GM12878 (cell line): ENCODE data around the gene TBXAS1. TPM values are rescaled to one million over a fixed set of nuclear protein-coding genes. Genes with fewer than 3 reads are reported as not detected.

Source experiments
- ATAC-seq: fragments of 200-7000 bp; cut with Tn5 transposase; 3 replicates; pipeline ENCODE4 v1.9.1; 2020; ENCODE audit warnings: mild to moderate bottlenecking, moderate library complexity
- BruUV-seq: library from RNA; stranded (reverse); fragments of 400-500 nt; replicated peaks from 2 replicates; lab custom pipeline; 2021; lab: Mats Ljungman, UMichigan
- CTCF ChIA-PET: fragments of 300-600 bp; sonication (Branson Sonifier 250); formaldehyde crosslinking; extraction: SDS; loops from one replicate; lab custom pipeline; 2021; ENCODE audit warnings: inconsistent platforms; lab: Yijun Ruan, JAX
- POLR2A ChIA-PET: fragments of 350-600 bp; formaldehyde crosslinking; extraction: SDS; loops from one replicate; lab custom pipeline; 2021; ENCODE audit warnings: inconsistent platforms; lab: Charles Lee
- RAD21 ChIA-PET: fragments of 300-600 bp; sonication (Branson Sonifier 250); formaldehyde crosslinking; loops from one replicate; lab custom pipeline; 2023; ENCODE audit warnings: antibody characterized with exemption; ENCODE audit not compliant: unreplicated experiment; lab: Charles Lee
- SMC1A ChIA-PET: fragments of 300-600 bp; sonication (Branson Sonifier 250); formaldehyde crosslinking; loops from one replicate; lab custom pipeline; 2023; ENCODE audit not compliant: unreplicated experiment, uncharacterized antibody; lab: Charles Lee
- DNase-seq: peaks from one replicate; pipeline ENCODE4 v3.0.0-alpha.2; 2011; ENCODE audit warnings: low read depth, low spot score
- FAIRE-seq: peaks from 3 replicates; lab custom pipeline; 2011; peaks lifted over from hg19 to GRCh38; lab: Jason Lieb, UNC
- H2AFZ ChIP-seq: 2 replicates; pipeline ENCODE4 v1.6.0; 2011; ENCODE audit warnings: low read depth, low read length, control low read depth; ENCODE audit not compliant: control insufficient read depth
- H3K27ac ChIP-seq: 2 replicates; pipeline ENCODE4 v1.5.1; 2011; ENCODE audit warnings: control low read depth; ENCODE audit not compliant: control insufficient read depth, insufficient read depth
- H3K27me3 ChIP-seq, 2 experiments: replicated peaks in 1 of 2; 2 replicates each; pipeline versions ENCODE4 v1.6.0 to v1.6.1; 2011; ENCODE audit warnings: low read length in 1 of 2; ENCODE audit not compliant: control insufficient read depth in 2 of 2, insufficient read depth in 2 of 2
- H3K36me3 ChIP-seq, 2 experiments: 2 replicates each; pipeline ENCODE4 v1.5.1; 2011; ENCODE audit warnings: low read length in 1 of 2; ENCODE audit not compliant: control insufficient read depth in 2 of 2, insufficient read depth in 2 of 2
- H3K4me1 ChIP-seq: 2 replicates; pipeline ENCODE4 v1.6.1; 2011; ENCODE audit warnings: mild to moderate bottlenecking, low read length, moderate library complexity, mixed read lengths; ENCODE audit not compliant: control insufficient read depth, insufficient read depth
- H3K4me2 ChIP-seq: 2 replicates; pipeline ENCODE4 v1.6.0; 2011; ENCODE audit warnings: control low read depth; ENCODE audit not compliant: control insufficient read depth, insufficient read depth
- H3K4me3 ChIP-seq: fragments of 200-600 bp; sonication (generic); 2 replicates; pipeline ENCODE4 v1.5.1; 2016
- H3K79me2 ChIP-seq: 2 replicates; pipeline ENCODE4 v1.6.0; 2011; ENCODE audit warnings: low read length; ENCODE audit not compliant: control insufficient read depth, insufficient read depth
- H3K9ac ChIP-seq: 2 replicates; pipeline ENCODE4 v1.8.0; 2011; ENCODE audit warnings: low read length, control low read depth, mixed read lengths; ENCODE audit not compliant: control insufficient read depth, insufficient read depth
- H3K9me3 ChIP-seq: replicated peaks from 3 replicates; pipeline ENCODE4 v1.5.1; 2011; ENCODE audit warnings: mild to moderate bottlenecking, low read length; ENCODE audit not compliant: control insufficient read depth, insufficient read depth
- H4K20me1 ChIP-seq: 2 replicates; pipeline ENCODE4 v1.6.0; 2011; ENCODE audit not compliant: control insufficient read depth, insufficient read depth
- EGR1 ChIP-seq, 2 experiments: IDR thresholded peaks; 1 replicate in 1 of 2; 2 replicates in 1 of 2; pipeline ENCODE4 v1.6.1; 2011 to 2012; ENCODE audit warnings: low read depth in 2 of 2, low read length in 2 of 2, borderline replicate concordance in 1 of 2, mild to moderate bottlenecking in 1 of 2, moderate library complexity in 1 of 2
- ESRRA ChIP-seq: IDR thresholded peaks from 2 replicates; pipeline ENCODE4 v1.6.1; 2012; ENCODE audit warnings: mild to moderate bottlenecking, low read length, improper control_type of control experiment
- PKNOX1 ChIP-seq: fragments of 450-650 bp; IDR thresholded peaks from 2 replicates; pipeline ENCODE4 v1.6.1; 2016; ENCODE audit warnings: mild to moderate bottlenecking
- RBBP5 ChIP-seq: fragments of 200-600 bp; sonication (generic); conservative IDR thresholded peaks from 2 replicates; pipeline ENCODE4 v1.6.1; 2016
- TCF12 ChIP-seq: IDR thresholded peaks from 2 replicates; pipeline ENCODE4 v1.6.1; 2011; ENCODE audit warnings: low read depth, mild to moderate bottlenecking, low read length
- WGBS: methylation state at CpG from one replicate; pipeline ENCODE4 v1.1.6; 2016; ENCODE audit warnings: low lambda C conversion rate; ENCODE audit not compliant: insufficient replicate concordance, insufficient coverage; ENCODE audit errors: missing lambda C conversion rate; 5-methylcytosine and 5-hydroxymethylcytosine counted together
- in situ Hi-C: fragments of 300-500 bp; cut with MboI; formaldehyde crosslinking; loops from 9 replicates; pipeline ENCODE4 v1.14.3; 2018; ENCODE audit warnings: mixed read lengths
- intact Hi-C: fragments of 100-400 bp; cut with micrococcal nuclease; formaldehyde crosslinking; loops from one replicate; pipeline ENCODE4 v1.14.2; 2022; ENCODE audit not compliant: unreplicated experiment
- polyA plus RNA-seq, 11 experiments: library from polyadenylated mRNA; depleted of rRNA in 4 of 11; unstranded in 6 of 11; stranded (reverse) in 5 of 11; fragments of >200 nt; fragmentation: Nextera tagmentation in 4 of 11; fragmentation: Illumina TruSeq in 1 of 11; extraction: Ambion mirVana in 4 of 11; extraction: Trizol in 1 of 11; gene quantifications; 1 replicate in 1 of 11; 2 replicates in 10 of 11; pipeline versions ENCODE4 v1.2.1 to v1.2.3, GENCODE V29; 2011 to 2016; ENCODE audit warnings: inconsistent platforms in 2 of 11, missing spikeins in 2 of 11, low read depth in 1 of 11
- total RNA-seq, 4 experiments: library from RNA; depleted of rRNA in 3 of 4; stranded (reverse); fragments of >200 nt in 3 of 4; fragmentation: Illumina TruSeq in 1 of 4; extraction: Trizol in 1 of 4; gene quantifications; 2 replicates each; pipeline versions ENCODE4 v1.2.1 to v1.2.3, GENCODE V29; 2013 to 2021
- TF ChIP-seq, protein P1 (sequence below): fragments of 150-350 bp; IDR thresholded peaks from 2 replicates; pipeline ENCODE4 v1.6.1; 2016; ENCODE audit warnings: low read depth, low read length

Gene TBXAS1
- total and polyA plus RNA-seq, 10 of the 15 experiments (the other 5 are each of a cell fraction or from before 2014, with no cell fraction given), result 1.5 to 32.7 (median 16.3) TPM

DNA sequence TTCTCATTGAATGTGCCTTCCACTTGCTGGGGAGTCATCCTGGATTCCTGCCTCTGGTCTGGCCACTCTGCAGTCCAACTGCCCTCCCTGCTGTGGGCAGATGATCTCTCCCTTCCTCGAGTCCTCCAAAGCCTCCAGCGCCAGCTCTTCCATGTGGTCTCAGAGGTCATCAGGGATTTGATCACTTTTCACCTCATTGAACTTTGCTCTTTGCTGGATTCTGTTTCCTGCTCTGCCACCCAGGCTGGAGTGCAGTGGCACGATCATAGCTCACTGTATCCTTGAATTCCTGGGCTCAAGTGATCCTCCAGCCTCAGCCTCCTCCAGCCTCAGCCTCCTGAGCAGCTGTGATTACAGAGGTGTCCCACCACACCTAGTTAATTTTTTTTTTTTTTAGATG is 22.1 kb upstream of the TBXAS1 start (continued):
- TF ChIP-seq, protein P1, sequence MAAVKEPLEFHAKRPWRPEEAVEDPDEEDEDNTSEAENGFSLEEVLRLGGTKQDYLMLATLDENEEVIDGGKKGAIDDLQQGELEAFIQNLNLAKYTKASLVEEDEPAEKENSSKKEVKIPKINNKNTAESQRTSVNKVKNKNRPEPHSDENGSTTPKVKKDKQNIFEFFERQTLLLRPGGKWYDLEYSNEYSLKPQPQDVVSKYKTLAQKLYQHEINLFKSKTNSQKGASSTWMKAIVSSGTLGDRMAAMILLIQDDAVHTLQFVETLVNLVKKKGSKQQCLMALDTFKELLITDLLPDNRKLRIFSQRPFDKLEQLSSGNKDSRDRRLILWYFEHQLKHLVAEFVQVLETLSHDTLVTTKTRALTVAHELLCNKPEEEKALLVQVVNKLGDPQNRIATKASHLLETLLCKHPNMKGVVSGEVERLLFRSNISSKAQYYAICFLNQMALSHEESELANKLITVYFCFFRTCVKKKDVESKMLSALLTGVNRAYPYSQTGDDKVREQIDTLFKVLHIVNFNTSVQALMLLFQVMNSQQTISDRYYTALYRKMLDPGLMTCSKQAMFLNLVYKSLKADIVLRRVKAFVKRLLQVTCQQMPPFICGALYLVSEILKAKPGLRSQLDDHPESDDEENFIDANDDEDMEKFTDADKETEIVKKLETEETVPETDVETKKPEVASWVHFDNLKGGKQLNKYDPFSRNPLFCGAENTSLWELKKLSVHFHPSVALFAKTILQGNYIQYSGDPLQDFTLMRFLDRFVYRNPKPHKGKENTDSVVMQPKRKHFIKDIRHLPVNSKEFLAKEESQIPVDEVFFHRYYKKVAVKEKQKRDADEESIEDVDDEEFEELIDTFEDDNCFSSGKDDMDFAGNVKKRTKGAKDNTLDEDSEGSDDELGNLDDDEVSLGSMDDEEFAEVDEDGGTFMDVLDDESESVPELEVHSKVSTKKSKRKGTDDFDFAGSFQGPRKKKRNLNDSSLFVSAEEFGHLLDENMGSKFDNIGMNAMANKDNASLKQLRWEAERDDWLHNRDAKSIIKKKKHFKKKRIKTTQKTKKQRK, result no peak
- no peak for TF ChIP-seq TCF12
- no peak for TF ChIP-seq ESRRA

DNA sequence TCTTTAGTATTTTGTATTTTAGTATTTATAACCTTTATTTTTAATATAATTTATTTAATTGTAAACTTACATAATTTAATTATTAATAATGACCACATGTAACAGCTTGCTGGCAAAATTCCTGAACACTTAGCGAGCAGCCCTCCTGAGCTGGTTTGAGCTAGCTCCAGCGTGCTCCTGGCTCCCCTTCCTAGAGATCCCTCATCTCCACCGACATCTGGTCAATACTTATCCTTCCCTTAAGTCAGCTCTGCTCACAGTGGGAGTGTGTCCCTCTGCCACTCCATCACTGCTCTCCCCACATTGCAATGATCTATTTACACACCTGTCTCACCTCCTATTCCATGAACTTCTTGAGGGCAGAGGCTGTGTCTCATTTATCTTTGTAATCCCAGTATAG is 20.6 kb upstream of the TBXAS1 start:
- no peaks in the 10 kb centered on the region for H3K36me3 ChIP-seq
- FAIRE-seq, result no peak
- ChIA-PET POLR2A (no interaction called here), RAD21 (no interaction called here), SMC1A (interaction anchor here (1.1 kb wide), 2 partner anchors 43 to 162 kb away, joined by 3 read pairs; no protein-coding TSS in a partner anchor), CTCF (no interaction called here)
- DNase-seq, result no peak
- H3K4me2 ChIP-seq, result no peak overlapping the region
- ATAC-seq, result no peak
- intact Hi-C loops (no loop called here), in situ Hi-C loops (no loop called here)
- no peaks in the 10 kb centered on the region for H3K4me1 ChIP-seq
- no peaks in the 10 kb centered on the region; a peak in 1 of 4 replicates for H3K27me3 ChIP-seq
- no peak overlapping the region for H3K9ac ChIP-seq
- H3K79me2 ChIP-seq, result no peaks in the 10 kb centered on the region
- H3K4me3 ChIP-seq, result no peak overlapping the region
- no peaks in the 10 kb centered on the region for H4K20me1 ChIP-seq
- no peaks in the 10 kb centered on the region; the same call in 2 of the 3 replicates for H3K9me3 ChIP-seq
- BruUV-seq, result no TSS peak
- no peak overlapping the region for H3K27ac ChIP-seq
- TF ChIP-seq PKNOX1 (no peak), EGR1 (IDR thresholded peaks at IDR 0.05; ENCODE audit: borderline replicate concordance in 1 of 2, low read depth in 2 of 2, low read length in 2 of 2) (no peak), RBBP5 (no peak)
- H2AFZ ChIP-seq, result no peak overlapping the region
- WGBS, result 79% methylated on average over 3 of the region's 3 CpGs
